ENCODE results near the gene ASPG.

GRCh38 chr14:104117341-104118005 is 32.0 kb downstream of the ASPG start:
- TF ChIP-seq, protein P1, sequence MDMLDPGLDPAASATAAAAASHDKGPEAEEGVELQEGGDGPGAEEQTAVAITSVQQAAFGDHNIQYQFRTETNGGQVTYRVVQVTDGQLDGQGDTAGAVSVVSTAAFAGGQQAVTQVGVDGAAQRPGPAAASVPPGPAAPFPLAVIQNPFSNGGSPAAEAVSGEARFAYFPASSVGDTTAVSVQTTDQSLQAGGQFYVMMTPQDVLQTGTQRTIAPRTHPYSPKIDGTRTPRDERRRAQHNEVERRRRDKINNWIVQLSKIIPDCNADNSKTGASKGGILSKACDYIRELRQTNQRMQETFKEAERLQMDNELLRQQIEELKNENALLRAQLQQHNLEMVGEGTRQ (IDR thresholded peaks at IDR 0.05; ENCODE audit: low read depth, low read length): no peak
- TF ChIP-seq, protein P1 (CRISPR knock-in tag; IDR thresholded peaks at IDR 0.05; ENCODE audit: borderline replicate concordance): no peak
- no peak for TF ChIP-seq BHLHE40 (IDR thresholded peaks at IDR 0.05; ENCODE audit: low read length)

Data from HepG2 (cell line).